ENCODE data around the gene SCN2B.

SCN2B gene

DNA sequence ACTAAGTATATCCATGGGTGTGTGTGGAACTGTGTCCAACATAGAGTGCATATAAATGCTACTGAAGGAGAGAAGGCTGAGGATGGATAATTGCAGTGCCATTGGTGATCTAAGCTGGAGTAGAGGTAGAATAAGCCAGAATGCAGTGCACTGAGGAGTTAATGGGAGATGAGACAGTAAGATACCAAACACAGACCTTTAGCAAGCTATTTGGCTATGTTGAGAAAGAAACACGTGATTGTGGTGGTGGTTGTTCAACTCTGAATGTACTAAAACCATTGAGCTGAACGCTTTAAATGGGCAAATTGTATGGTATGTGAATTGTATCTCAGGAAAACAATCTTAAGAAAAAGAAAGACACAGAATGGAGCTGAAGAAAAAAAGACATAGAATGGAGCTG lies 25.5 kb upstream of the SCN2B start:
- no peak for DNase-seq (ENCODE audit: low spot score)
- CTCF ChIA-PET = interaction anchor here (0.5 to 1.3 kb wide), 2 partner anchors 31 to 153 kb away, joined by 4 to 6 read pairs; no protein-coding TSS in a partner anchor
- POLR2A ChIA-PET (ENCODE audit: low non-redundant PET) = interaction anchor here (0.6 kb wide), 1 partner anchor 39 kb away, joined by 3 read pairs; no protein-coding TSS in a partner anchor
- no peak overlapping the region for H3K27ac ChIP-seq
- TF ChIP-seq, protein P1, sequence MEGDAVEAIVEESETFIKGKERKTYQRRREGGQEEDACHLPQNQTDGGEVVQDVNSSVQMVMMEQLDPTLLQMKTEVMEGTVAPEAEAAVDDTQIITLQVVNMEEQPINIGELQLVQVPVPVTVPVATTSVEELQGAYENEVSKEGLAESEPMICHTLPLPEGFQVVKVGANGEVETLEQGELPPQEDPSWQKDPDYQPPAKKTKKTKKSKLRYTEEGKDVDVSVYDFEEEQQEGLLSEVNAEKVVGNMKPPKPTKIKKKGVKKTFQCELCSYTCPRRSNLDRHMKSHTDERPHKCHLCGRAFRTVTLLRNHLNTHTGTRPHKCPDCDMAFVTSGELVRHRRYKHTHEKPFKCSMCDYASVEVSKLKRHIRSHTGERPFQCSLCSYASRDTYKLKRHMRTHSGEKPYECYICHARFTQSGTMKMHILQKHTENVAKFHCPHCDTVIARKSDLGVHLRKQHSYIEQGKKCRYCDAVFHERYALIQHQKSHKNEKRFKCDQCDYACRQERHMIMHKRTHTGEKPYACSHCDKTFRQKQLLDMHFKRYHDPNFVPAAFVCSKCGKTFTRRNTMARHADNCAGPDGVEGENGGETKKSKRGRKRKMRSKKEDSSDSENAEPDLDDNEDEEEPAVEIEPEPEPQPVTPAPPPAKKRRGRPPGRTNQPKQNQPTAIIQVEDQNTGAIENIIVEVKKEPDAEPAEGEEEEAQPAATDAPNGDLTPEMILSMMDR (conservative IDR thresholded peaks at IDR 0.05; ENCODE audit: low read depth) = no peak

DNA sequence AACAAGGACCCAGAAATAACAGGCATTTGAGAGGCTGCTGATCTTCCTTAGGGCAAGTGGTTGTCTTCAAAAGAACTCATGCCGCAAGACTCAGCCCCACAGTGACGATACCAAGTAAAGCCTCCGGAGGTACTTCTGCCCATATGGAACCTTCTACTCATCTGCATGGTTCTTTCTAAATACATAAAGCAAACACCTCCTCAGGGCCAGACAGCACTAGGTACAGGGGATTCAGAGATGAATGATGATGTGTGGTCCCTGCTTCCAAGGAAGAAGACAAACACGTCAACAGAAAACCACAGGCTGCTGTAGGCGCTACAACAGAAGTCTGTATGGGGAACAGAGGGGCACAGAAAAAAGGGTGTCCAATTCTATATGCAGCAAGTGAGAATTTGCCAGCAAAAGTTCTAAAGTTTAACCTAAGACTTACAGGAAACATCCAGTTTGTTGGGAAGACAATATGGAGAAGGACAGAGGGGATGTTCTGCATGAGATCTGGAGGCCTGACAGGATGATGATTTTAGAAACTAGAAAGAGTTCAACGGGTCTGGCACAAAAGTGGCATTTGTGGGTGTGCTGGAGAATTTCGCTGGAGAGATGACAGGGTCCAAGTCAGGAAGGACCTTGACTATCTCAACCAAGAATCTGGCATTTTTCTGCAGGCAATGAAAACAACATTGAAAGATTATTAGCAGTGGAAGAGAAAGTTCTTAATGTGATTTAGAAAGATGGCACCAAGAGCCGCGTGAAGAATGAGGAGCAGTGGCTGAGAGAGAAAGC lies 24.7 kb upstream of the SCN2B start:
- TF ChIP-seq, protein P1 (conservative IDR thresholded peaks at IDR 0.05; ENCODE audit: low read depth) = no peak
- ChIA-PET POLR2A (ENCODE audit: low non-redundant PET) (no interaction called here), CTCF (interaction anchor here (1.0 to 1.3 kb wide), 2 partner anchors 30 to 152 kb away, joined by 3 to 4 read pairs; no protein-coding TSS in a partner anchor)
- H3K27ac ChIP-seq = no peak overlapping the region
- no peak for DNase-seq (ENCODE audit: low spot score)

DNA sequence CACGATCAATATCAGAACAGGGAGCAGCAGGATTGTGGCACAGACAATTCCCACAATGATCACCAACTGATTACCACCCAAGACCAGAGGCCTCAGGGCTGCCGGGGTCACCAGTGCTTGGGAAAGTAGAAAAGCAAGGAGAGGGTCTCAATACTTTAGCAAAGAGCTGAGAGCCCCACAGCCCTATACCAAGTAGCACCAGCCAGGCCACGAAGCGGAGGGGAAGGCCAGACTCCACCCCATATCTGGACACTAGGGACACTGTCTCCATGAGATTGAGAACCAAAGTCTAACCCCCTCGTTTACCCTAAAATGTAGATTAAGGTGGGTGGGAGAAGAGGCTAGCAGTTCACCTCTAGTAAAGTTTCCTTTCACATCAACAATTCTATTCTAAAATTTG lies 24.1 kb upstream of the SCN2B start:
- ChIA-PET POLR2A (ENCODE audit: low non-redundant PET) (no interaction called here), CTCF (interaction anchor here (1.0 kb wide), 1 partner anchor 152 kb away, joined by 3 read pairs; no protein-coding TSS in a partner anchor)
- H3K27ac ChIP-seq = no peak overlapping the region
- TF ChIP-seq, protein P1 (conservative IDR thresholded peaks at IDR 0.05; ENCODE audit: low read depth) = no peak
- no peak for DNase-seq (ENCODE audit: low spot score)

DNA sequence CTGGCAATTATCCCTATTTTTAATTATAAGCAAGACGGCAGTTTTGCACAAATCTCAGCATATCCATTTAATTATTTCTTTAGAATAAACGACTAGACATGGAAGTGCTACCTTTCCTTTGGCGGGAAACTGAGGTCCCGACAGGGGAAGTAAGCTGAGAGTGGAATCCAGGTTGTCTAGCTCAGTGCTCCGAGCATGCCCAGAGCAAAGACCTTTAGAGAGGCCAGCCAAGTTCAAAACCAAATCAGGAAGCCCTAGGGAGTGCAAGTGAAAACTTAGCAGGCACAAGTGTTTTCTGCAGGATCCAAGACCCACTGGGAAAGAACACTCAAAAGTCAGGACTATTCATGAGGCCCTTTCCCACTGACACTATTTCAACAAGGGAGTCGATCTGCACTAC lies 22.7 kb upstream of the SCN2B start:
- TF ChIP-seq, protein P1 (conservative IDR thresholded peaks at IDR 0.05; ENCODE audit: low read depth) = no peak
- no peak for DNase-seq (ENCODE audit: low spot score)
- POLR2A ChIA-PET (ENCODE audit: low non-redundant PET) = interaction anchor here (0.6 kb wide), 1 partner anchor 101 kb away, joined by 7 read pairs; no protein-coding TSS in a partner anchor
- CTCF ChIA-PET = interaction anchor here (0.5 to 1.4 kb wide), 24 partner anchors 9 to 1655 kb away, joined by 3 to 10 read pairs (median 4); no protein-coding TSS in a partner anchor
- no peak overlapping the region for H3K27ac ChIP-seq

DNA sequence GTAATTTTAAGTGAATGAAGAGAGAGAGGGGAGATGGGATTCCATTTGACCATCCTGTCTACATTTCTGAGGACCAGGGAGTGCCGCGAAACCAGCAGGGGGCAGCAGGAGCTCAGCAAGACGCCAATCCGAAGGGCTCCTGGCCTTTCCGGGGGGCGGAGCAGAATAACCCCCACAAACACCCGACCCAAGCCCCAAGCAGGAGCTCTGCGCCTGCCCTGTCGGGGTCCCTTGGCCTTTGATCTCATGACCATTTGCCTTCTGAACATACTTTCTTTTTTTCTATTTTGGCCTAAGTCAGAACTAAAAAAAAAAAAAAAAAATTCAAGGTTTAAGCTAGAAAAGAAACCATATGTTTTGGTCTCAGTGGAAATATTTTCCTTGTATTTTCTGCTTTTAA lies 21.9 kb upstream of the SCN2B start:
- ChIA-PET CTCF (interaction anchor here (0.5 to 1.5 kb wide), 38 partner anchors 9 to 1656 kb away, joined by 3 to 13 read pairs (median 4); no protein-coding TSS in a partner anchor), POLR2A (ENCODE audit: low non-redundant PET) (interaction anchor here (0.6 kb wide), 1 partner anchor 102 kb away, joined by 7 read pairs; no protein-coding TSS in a partner anchor)
- TF ChIP-seq, protein P1 (conservative IDR thresholded peaks at IDR 0.05; ENCODE audit: low read depth) = peak; percentile 86
- peak; percentile 60 for DNase-seq (ENCODE audit: low spot score)
- no peak overlapping the region for H3K27ac ChIP-seq

DNA sequence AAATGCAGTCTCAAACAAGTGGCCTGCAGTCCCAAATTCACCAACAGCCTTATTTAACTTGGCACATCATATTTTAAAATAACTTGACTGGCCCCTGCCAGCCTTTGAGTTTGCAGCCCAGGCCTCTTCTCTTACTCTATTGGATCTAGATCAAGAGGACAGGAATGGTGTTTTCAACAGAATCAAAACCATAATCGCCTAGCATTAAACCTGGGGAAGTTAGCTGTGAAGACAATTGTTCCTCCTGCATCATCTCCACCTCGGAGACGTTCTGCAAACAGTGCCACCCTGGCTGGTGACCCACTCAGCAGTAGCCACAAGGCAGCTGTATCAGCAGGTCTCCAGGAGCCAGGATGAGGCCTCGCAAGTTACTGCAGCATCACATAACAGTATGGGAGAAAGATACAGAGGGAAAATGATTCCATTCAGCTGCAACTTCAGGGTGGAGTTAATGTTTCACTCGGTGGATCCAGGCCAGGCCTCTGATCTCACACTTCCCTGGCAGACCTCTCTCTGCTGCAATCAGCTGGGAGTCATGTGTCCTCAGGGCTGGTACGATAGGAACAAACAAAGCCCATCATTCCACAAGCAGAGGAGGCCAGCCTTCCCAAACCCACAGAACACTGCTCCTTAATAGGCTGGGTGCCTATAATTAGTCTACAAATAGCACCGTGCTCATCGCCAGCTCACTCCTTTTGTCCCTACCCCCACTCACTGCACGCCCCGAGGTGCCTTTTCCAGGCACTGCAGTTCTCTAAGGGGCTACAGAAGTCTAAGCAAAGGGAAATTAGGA lies 18.6 kb upstream of the SCN2B start:
- ChIA-PET POLR2A (ENCODE audit: low non-redundant PET) (interaction anchor here (0.6 to 0.7 kb wide), 2 partner anchors 43 to 377 kb away, joined by 4 to 5 read pairs; partner anchors contain the start of genes ARCN1 and SCN4B), CTCF (interaction anchor here (0.6 to 1.3 kb wide), 3 partner anchors 19 to 96 kb away, joined by 3 to 6 read pairs (median 4); no protein-coding TSS in a partner anchor)
- peak overlapping the region; percentile 62 for H3K27ac ChIP-seq
- TF ChIP-seq, protein P1 (conservative IDR thresholded peaks at IDR 0.05; ENCODE audit: low read depth) = no peak
- peak; percentile 86 for DNase-seq (ENCODE audit: low spot score)

Data from RWPE1 (cell line).